NB4 (cell line): ENCODE results near the gene TOE1.

Source experiments
- DNase-seq: peaks from one replicate; pipeline ENCODE4 v3.0.0; 2010; ENCODE audit warnings: low read depth
- H3K4me3 ChIP-seq: one replicate; pipeline ENCODE4 v1.5.1; 2011; ENCODE audit warnings: mild to moderate bottlenecking, low read depth, low read length, moderate library complexity
- CTCF ChIP-seq: IDR thresholded peaks from one replicate; pipeline ENCODE4 v1.5.1; 2012; ENCODE audit warnings: low read depth, low read length
- MAX ChIP-seq: IDR thresholded peaks from 2 replicates; pipeline ENCODE4 v1.6.1; 2011; ENCODE audit warnings: low read depth, low read length
- MYC ChIP-seq: IDR thresholded peaks from 2 replicates; pipeline ENCODE4 v1.6.1; 2011; ENCODE audit warnings: low read depth, low read length
- POLR2A ChIP-seq: IDR thresholded peaks from 2 replicates; pipeline ENCODE4 v1.6.1; 2011; ENCODE audit warnings: mild to moderate bottlenecking; ENCODE audit not compliant: insufficient read length; ENCODE audit errors: extremely low read depth

Gene TOE1

GRCh38 chr1:45300669-45300997 lies 39.3 kb upstream of the TOE1 start:
- no peak for TF ChIP-seq MYC
- TF ChIP-seq CTCF: no peak
- TF ChIP-seq POLR2A: no peak
- TF ChIP-seq MAX: no peak
- no peak overlapping the region for H3K4me3 ChIP-seq
- no peak for DNase-seq

- TF ChIP-seq MAX (no peak), MYC (no peak), CTCF (no peak), POLR2A (no peak)
- no peak for DNase-seq
- H3K4me3 ChIP-seq: peak overlapping the region; percentile 61
Measured at GRCh38 chr1:45302505-45303150, 37.3 kb upstream of the TOE1 start.

GRCh38 chr1:45303520-45304310 lies 36.3 kb upstream of the TOE1 start:
- peak; percentile 48 for TF ChIP-seq CTCF
- no peak; the same call in none of the 2 replicates for TF ChIP-seq MAX
- TF ChIP-seq MYC: peak; percentile 9
- peak; percentile 57 for TF ChIP-seq POLR2A
- DNase-seq: peak; percentile 97
- peak overlapping the region; percentile 71 for H3K4me3 ChIP-seq

- TF ChIP-seq POLR2A (no peak), CTCF (no peak), MYC (no peak; the same call in 1 of the 2 replicates), MAX (no peak)
- peak; percentile 13 for DNase-seq
- H3K4me3 ChIP-seq: peak overlapping the region; percentile 71
Measured at GRCh38 chr1:45304311-45305081, 35.5 kb upstream of the TOE1 start.

- TF ChIP-seq MAX (no peak), MYC (no peak), POLR2A (no peak), CTCF (no peak)
- H3K4me3 ChIP-seq: no peak overlapping the region
- no peak for DNase-seq
Measured at GRCh38 chr1:45305231-45305630, 34.7 kb upstream of the TOE1 start.
